WTC11 (cell line): ENCODE measurements around the gene LNX1.

Experiments
- CREM ChIP-seq: sonication (generic); formaldehyde crosslinking; IDR thresholded peaks from 2 replicates; pipeline ENCODE4 v1.8.1; 2022; ENCODE audit warnings: mild to moderate bottlenecking, missing genetic modification reagents, moderate library complexity
- NR2C2 ChIP-seq: sonication (generic); formaldehyde crosslinking; IDR thresholded peaks from 2 replicates; pipeline ENCODE4 v1.8.0; 2022; ENCODE audit warnings: mild to moderate bottlenecking, missing genetic modification reagents
- TF ChIP-seq, protein P1 (sequence below): sonication (generic); formaldehyde crosslinking; IDR thresholded peaks from 2 replicates; pipeline ENCODE4 v1.8.0; 2023; ENCODE audit warnings: missing genetic modification reagents, mild to moderate bottlenecking, borderline replicate concordance
- TF ChIP-seq, protein P2 (sequence below): fragments of 200-600 bp; IDR thresholded peaks from 2 replicates; pipeline ENCODE4 v1.8.0; 2022; ENCODE audit warnings: antibody characterized with exemption
- TF ChIP-seq, protein P3 (sequence below): sonication (generic); formaldehyde crosslinking; IDR thresholded peaks from 2 replicates; pipeline ENCODE4 v1.8.0; 2023; ENCODE audit warnings: missing genetic modification reagents

DNA sequence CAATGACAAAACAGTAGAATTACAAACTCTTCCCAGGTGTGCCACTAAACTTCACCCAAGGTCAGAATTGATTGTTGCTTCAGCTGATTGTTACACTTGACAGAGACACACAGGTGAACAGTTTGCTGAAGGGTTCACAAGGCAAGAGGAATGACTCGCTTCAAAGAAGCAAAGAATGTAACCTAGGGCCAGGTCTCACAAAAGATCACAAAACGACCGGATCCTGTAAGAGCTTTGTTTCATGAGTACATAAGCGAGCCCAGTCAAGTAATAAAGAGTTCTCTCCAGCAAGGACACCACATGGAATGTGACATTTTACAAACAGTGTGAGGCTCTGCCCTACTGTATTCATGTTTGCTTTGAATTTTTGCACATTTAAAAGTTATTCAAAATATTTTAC lies 9.1 kb downstream of the LNX1 start:
- no peak for TF ChIP-seq CREM
- TF ChIP-seq, protein P1, sequence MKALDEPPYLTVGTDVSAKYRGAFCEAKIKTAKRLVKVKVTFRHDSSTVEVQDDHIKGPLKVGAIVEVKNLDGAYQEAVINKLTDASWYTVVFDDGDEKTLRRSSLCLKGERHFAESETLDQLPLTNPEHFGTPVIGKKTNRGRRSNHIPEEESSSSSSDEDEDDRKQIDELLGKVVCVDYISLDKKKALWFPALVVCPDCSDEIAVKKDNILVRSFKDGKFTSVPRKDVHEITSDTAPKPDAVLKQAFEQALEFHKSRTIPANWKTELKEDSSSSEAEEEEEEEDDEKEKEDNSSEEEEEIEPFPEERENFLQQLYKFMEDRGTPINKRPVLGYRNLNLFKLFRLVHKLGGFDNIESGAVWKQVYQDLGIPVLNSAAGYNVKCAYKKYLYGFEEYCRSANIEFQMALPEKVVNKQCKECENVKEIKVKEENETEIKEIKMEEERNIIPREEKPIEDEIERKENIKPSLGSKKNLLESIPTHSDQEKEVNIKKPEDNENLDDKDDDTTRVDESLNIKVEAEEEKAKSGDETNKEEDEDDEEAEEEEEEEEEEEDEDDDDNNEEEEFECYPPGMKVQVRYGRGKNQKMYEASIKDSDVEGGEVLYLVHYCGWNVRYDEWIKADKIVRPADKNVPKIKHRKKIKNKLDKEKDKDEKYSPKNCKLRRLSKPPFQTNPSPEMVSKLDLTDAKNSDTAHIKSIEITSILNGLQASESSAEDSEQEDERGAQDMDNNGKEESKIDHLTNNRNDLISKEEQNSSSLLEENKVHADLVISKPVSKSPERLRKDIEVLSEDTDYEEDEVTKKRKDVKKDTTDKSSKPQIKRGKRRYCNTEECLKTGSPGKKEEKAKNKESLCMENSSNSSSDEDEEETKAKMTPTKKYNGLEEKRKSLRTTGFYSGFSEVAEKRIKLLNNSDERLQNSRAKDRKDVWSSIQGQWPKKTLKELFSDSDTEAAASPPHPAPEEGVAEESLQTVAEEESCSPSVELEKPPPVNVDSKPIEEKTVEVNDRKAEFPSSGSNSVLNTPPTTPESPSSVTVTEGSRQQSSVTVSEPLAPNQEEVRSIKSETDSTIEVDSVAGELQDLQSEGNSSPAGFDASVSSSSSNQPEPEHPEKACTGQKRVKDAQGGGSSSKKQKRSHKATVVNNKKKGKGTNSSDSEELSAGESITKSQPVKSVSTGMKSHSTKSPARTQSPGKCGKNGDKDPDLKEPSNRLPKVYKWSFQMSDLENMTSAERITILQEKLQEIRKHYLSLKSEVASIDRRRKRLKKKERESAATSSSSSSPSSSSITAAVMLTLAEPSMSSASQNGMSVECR (CRISPR knock-in tag) = no peak
- TF ChIP-seq, protein P2, sequence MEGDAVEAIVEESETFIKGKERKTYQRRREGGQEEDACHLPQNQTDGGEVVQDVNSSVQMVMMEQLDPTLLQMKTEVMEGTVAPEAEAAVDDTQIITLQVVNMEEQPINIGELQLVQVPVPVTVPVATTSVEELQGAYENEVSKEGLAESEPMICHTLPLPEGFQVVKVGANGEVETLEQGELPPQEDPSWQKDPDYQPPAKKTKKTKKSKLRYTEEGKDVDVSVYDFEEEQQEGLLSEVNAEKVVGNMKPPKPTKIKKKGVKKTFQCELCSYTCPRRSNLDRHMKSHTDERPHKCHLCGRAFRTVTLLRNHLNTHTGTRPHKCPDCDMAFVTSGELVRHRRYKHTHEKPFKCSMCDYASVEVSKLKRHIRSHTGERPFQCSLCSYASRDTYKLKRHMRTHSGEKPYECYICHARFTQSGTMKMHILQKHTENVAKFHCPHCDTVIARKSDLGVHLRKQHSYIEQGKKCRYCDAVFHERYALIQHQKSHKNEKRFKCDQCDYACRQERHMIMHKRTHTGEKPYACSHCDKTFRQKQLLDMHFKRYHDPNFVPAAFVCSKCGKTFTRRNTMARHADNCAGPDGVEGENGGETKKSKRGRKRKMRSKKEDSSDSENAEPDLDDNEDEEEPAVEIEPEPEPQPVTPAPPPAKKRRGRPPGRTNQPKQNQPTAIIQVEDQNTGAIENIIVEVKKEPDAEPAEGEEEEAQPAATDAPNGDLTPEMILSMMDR = no peak
- TF ChIP-seq NR2C2 (CRISPR knock-in tag) = no peak
- TF ChIP-seq, protein P3, sequence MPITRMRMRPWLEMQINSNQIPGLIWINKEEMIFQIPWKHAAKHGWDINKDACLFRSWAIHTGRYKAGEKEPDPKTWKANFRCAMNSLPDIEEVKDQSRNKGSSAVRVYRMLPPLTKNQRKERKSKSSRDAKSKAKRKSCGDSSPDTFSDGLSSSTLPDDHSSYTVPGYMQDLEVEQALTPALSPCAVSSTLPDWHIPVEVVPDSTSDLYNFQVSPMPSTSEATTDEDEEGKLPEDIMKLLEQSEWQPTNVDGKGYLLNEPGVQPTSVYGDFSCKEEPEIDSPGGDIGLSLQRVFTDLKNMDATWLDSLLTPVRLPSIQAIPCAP (CRISPR knock-in tag) = no peak
